LHCN-M2 (cell line): ENCODE results near the gene IBA57. TPM values are rescaled to one million over a fixed set of nuclear protein-coding genes. Genes with fewer than 3 reads are reported as not detected.
"Not testable (repeated sequence)": the region's sequence is repeated elsewhere in the genome, so short reads cannot be mapped to it uniquely, and the experiment has no call there.

Experiments used
- DNase-seq: peaks from one replicate; pipeline ENCODE4 v3.0.0-alpha.2; 2012; ENCODE audit warnings: low read depth
- total RNA-seq: library from RNA; depleted of rRNA; stranded (reverse); fragments of >200 nt; gene quantifications from 2 replicates; pipeline ENCODE4 v1.2.3, GENCODE V29; 2014

IBA57 gene
- total RNA-seq, 1 experiment from 2014 or later: 5.1 TPM

- DNase-seq: no peak
Observed at GRCh38 chr1:228211531-228212414, 46.2 kb downstream of the IBA57 start.

- no peak for DNase-seq
Observed at GRCh38 chr1:228212415-228212965, 46.9 kb downstream of the IBA57 start.

GRCh38 chr1:228212966-228213844 is 47.6 kb downstream of the IBA57 start:
- DNase-seq: peak; percentile 57

- no peak for DNase-seq
Observed at GRCh38 chr1:228213917-228214808, 48.6 kb downstream of the IBA57 start.

GRCh38 chr1:228214921-228215662 is 49.5 kb downstream of the IBA57 start:
- no peak for DNase-seq

GRCh38 chr1:228215663-228216116 is 50.1 kb downstream of the IBA57 start:
- DNase-seq: no peak

GRCh38 chr1:228216371-228217320 is 51.0 kb downstream of the IBA57 start:
- no peak for DNase-seq

GRCh38 chr1:228217551-228218344 is 52.1 kb downstream of the IBA57 start:
- DNase-seq: no peak

GRCh38 chr1:228218513-228219244 is 53.1 kb downstream of the IBA57 start:
- DNase-seq: no peak

GRCh38 chr1:228219245-228219961 is 53.8 kb downstream of the IBA57 start:
- DNase-seq: no peak

GRCh38 chr1:228219962-228220780 is 54.6 kb downstream of the IBA57 start:
- no peak for DNase-seq

GRCh38 chr1:228221097-228221496 is 55.5 kb downstream of the IBA57 start:
- DNase-seq: not testable (repeated sequence)

GRCh38 chr1:228222548-228222947 is 56.9 kb downstream of the IBA57 start:
- DNase-seq: no peak

GRCh38 chr1:228224198-228225164 is 58.9 kb downstream of the IBA57 start:
- DNase-seq: no peak
